Caco-2 (cell line): Measurements from ENCODE around the gene AOC3. TPM values are rescaled to one million over a fixed set of nuclear protein-coding genes. Genes with fewer than 3 reads are reported as not detected.
"Not testable (repeated sequence)": the region's sequence is repeated elsewhere in the genome, so short reads cannot be mapped to it uniquely, and the experiment has no call there.

ENCODE experiments used
- BruUV-seq: library from RNA; stranded (reverse); fragments of 400-500 nt; replicated peaks from 2 replicates; lab custom pipeline; 2021; lab: Mats Ljungman, UMichigan
- CTCF ChIA-PET: fragments of 300-600 bp; sonication (Branson Sonifier 250); formaldehyde crosslinking; loops from one replicate; lab custom pipeline; 2022; ENCODE audit warnings: antibody characterized with exemption; lab: Charles Lee
- POLR2A ChIA-PET: fragments of 300-600 bp; sonication (Branson Sonifier 250); formaldehyde crosslinking; loops from one replicate; lab custom pipeline; 2022; ENCODE audit warnings: antibody characterized with exemption; lab: Charles Lee
- DNase-seq, 2 experiments: peaks; one replicate each; pipeline versions ENCODE4 v3.0.0 to v3.0.0-alpha.2; 2020 to 2022
- H3K27me3 ChIP-seq: replicated peaks from 2 replicates; pipeline ENCODE4 v1.6.0; 2011; ENCODE audit warnings: low read length; ENCODE audit not compliant: control insufficient read depth, insufficient read depth
- H3K36me3 ChIP-seq: 2 replicates; pipeline ENCODE4 v1.5.1; 2011; ENCODE audit warnings: low read length; ENCODE audit not compliant: control insufficient read depth, insufficient read depth
- H3K4me1 ChIP-seq: fragments of 250-450 bp; sonication (Bioruptor Pico); 2 replicates; pipeline ENCODE4 v1.5.1; 2020; ENCODE audit warnings: mild to moderate bottlenecking
- H3K4me3 ChIP-seq: 2 replicates; pipeline ENCODE4 v1.5.1; 2011; ENCODE audit warnings: low read depth, mild to moderate bottlenecking, control low read depth, low read length
- H3K9me3 ChIP-seq: fragments of 250-450 bp; sonication (Bioruptor Pico); 2 replicates; pipeline ENCODE4 v1.5.1; 2020; ENCODE audit warnings: mild to moderate bottlenecking, moderate library complexity
- H3K27ac Mint-ChIP-seq: one replicate; pipeline ENCODE4 v1.8.0; 2022; ENCODE audit warnings: mixed read lengths; ENCODE audit not compliant: unreplicated experiment
- H3K27me3 Mint-ChIP-seq: one replicate; pipeline ENCODE4 v1.8.0; 2022; ENCODE audit warnings: mixed read lengths; ENCODE audit not compliant: insufficient read depth, unreplicated experiment
- H3K36me3 Mint-ChIP-seq: one replicate; pipeline ENCODE4 v1.8.0; 2022; ENCODE audit warnings: mild to moderate bottlenecking, mixed read lengths; ENCODE audit not compliant: insufficient read depth, unreplicated experiment
- H3K4me1 Mint-ChIP-seq: one replicate; pipeline ENCODE4 v1.8.0; 2022; ENCODE audit warnings: low read depth, mixed read lengths; ENCODE audit not compliant: unreplicated experiment
- H3K4me3 Mint-ChIP-seq: one replicate; pipeline ENCODE4 v1.8.0; 2022; ENCODE audit warnings: mild to moderate bottlenecking, moderate library complexity, mixed read lengths; ENCODE audit not compliant: unreplicated experiment
- H3K9me3 Mint-ChIP-seq: one replicate; pipeline ENCODE4 v1.8.0; 2022; ENCODE audit warnings: mixed read lengths; ENCODE audit not compliant: unreplicated experiment
- intact Hi-C: fragments of 100-400 bp; cut with micrococcal nuclease; formaldehyde crosslinking; loops from one replicate; pipeline ENCODE4 v1.10.0; 2022; ENCODE audit not compliant: unreplicated experiment
- total RNA-seq: library from RNA; stranded (reverse); gene quantifications from 2 replicates; pipeline ENCODE4 v1.2.3, GENCODE V29; 2022
- TF ChIP-seq, protein P1 (sequence below), 2 experiments: fragments of 200-600 bp in 1 of 2; IDR thresholded peaks; 1 replicate in 1 of 2; 2 replicates in 1 of 2; pipeline versions ENCODE4 v1.5.1 to v1.8.0; 2011 to 2022; ENCODE audit warnings: antibody characterized with exemption in 1 of 2, control low read depth in 1 of 2, inconsistent platforms in 1 of 2, low read depth in 1 of 2, low read length in 1 of 2, mild to moderate bottlenecking in 1 of 2, moderate library complexity in 1 of 2; ENCODE audit not compliant: insufficient read depth in 1 of 2, severe bottlenecking in 1 of 2, unreplicated experiment in 1 of 2

The AOC3 gene
- total RNA-seq, 1 experiment from 2014 or later, result 0.93 TPM

DNA sequence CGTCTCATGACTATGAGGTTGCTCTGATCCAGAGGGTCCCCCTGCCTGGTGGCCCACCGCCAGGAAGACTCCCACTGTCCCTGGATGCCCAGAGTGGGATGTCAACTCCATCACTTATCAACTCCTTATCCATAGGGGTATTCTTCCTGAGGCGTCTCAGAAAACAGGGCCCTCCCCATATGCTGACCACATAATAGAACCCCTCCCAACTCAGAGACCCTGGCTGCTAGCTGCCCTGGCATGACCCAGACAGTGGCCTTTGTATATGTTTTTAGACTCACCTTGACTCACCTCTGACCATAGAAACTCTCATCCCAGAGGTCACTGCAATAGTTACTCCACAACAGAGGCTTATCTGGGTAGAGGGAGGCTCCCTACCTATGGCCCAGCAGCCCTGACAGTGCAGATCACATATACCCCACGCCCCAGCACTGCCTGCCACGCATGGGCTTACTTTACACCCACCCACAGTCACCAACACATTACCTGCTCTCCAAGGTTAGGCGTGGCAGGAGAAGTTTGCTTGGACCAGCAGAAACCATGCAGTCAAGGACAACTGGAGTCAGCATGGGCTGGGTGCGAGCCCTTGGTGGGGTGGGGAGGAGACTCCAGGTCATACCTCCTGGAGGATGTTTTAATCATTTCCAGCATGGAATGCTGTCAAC, 47.3 kb downstream of the AOC3 start:
- POLR2A ChIA-PET, result no interaction called here
- intact Hi-C loops, result no loop called here
- BruUV-seq, result no TSS peak
- no peaks in the 10 kb centered on the region for H3K36me3 ChIP-seq
- DNase-seq, result no peak
- Mint-ChIP-seq H3K9me3 (no peaks in the 10 kb centered on the region), H3K27ac (no peak overlapping the region), H3K27me3 (peaks cover 4% of the 10 kb centered on the region), H3K4me3 (no peak overlapping the region), H3K4me1 (peaks cover 10% of the 10 kb centered on the region), H3K36me3 (no peaks in the 10 kb centered on the region)
- no peak overlapping the region for H3K4me3 ChIP-seq
- CTCF ChIA-PET, result no interaction called here
- TF ChIP-seq, protein P1, sequence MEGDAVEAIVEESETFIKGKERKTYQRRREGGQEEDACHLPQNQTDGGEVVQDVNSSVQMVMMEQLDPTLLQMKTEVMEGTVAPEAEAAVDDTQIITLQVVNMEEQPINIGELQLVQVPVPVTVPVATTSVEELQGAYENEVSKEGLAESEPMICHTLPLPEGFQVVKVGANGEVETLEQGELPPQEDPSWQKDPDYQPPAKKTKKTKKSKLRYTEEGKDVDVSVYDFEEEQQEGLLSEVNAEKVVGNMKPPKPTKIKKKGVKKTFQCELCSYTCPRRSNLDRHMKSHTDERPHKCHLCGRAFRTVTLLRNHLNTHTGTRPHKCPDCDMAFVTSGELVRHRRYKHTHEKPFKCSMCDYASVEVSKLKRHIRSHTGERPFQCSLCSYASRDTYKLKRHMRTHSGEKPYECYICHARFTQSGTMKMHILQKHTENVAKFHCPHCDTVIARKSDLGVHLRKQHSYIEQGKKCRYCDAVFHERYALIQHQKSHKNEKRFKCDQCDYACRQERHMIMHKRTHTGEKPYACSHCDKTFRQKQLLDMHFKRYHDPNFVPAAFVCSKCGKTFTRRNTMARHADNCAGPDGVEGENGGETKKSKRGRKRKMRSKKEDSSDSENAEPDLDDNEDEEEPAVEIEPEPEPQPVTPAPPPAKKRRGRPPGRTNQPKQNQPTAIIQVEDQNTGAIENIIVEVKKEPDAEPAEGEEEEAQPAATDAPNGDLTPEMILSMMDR (IDR thresholded peaks at IDR 0.05; ENCODE audit: insufficient read depth in 1 of 2, low read depth in 1 of 2, low read length in 1 of 2, severe bottlenecking in 1 of 2, unreplicated experiment in 1 of 2), result no peak
- H3K27me3 ChIP-seq, result no peaks in the 10 kb centered on the region
- no peaks in the 10 kb centered on the region for H3K9me3 ChIP-seq
- H3K4me1 ChIP-seq, result peaks cover 12% of the 10 kb centered on the region; the same call in 1 of the 2 replicates

DNA sequence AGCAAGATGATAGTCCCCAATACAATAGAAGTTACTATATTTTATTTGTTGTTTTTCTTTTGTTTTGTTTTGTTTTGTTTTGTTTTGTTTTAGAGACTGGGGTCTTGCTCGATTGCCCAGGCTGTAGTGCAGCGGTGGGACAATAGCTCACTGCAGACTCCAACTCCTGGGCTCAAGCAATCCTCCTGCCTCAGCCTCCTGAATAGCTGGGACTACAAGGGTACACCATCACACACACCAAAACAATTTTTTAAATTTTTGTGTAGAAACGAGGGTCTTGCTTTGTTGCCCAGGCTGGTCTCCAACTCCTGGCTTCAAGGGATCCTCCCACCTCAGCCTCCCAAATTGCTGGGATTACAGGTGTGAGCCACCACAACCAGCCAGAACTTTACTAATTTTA, 49.0 kb downstream of the AOC3 start:
- DNase-seq, H3K36me3 Mint-ChIP-seq, H3K9me3 ChIP-seq, H3K27me3 ChIP-seq, H3K4me1 ChIP-seq, H3K4me3 ChIP-seq, POLR2A ChIA-PET, H3K36me3 ChIP-seq, CTCF ChIA-PET, intact Hi-C loops, H3K4me1 Mint-ChIP-seq, H3K4me3 Mint-ChIP-seq, H3K27ac Mint-ChIP-seq, H3K9me3 Mint-ChIP-seq, H3K27me3 Mint-ChIP-seq, BruUV-seq: not testable (repeated sequence)

DNA sequence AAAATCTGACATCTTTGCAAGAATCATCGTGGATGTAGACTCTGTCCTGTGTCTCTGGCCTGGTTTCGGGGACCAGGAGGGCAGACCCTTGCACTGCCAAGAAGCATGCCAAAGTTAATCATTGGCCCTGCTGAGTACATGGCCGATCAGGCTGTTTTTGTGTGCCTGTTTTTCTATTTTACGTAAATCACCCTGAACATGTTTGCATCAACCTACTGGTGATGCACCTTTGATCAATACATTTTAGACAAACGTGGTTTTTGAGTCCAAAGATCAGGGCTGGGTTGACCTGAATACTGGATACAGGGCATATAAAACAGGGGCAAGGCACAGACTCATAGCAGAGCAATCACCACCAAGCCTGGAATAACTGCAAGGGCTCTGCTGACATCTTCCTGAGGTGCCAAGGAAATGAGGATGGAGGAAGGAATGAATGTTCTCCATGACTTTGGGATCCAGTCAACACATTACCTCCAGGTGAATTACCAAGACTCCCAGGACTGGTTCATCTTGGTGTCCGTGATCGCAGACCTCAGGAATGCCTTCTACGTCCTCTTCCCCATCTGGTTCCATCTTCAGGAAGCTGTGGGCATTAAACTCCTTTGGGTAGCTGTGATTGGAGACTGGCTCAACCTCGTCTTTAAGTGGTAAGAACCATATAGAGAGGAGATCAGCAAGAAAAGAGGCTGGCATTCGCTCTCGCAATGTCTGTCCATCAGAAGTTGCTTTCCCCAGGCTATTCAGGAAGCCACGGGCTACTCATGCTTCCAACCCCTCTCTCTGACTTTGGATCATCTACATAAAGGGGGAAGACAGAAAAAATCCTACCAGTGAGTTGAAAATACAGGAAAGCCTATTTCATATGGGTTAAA, 49.7 kb downstream of the AOC3 start, which contains the start of gene G6PC1:
Gene G6PC1, plus strand, starts transcription at position 340 of the 872 bp plus-strand sequence. Its CDS starts 78 bp downstream, at position 418.
- Mint-ChIP-seq H3K4me1 (no peaks in the 10 kb centered on the region), H3K9me3 (no peaks in the 10 kb centered on the region), H3K27ac (no peak within 1 kb of the TSS), H3K27me3 (peaks cover 4% of the 10 kb centered on the region), H3K36me3 (no peaks in the 10 kb centered on the region), H3K4me3 (no peak within 1 kb of the TSS)
- Histone ChIP-seq H3K4me1 (no peaks in the 10 kb centered on the region), H3K9me3 (no peaks in the 10 kb centered on the region), H3K36me3 (no peaks in the 10 kb centered on the region), H3K4me3 (no peak within 1 kb of the TSS), H3K27me3 (no peaks in the 10 kb centered on the region)
- TF ChIP-seq, protein P1 (IDR thresholded peaks at IDR 0.05; ENCODE audit: insufficient read depth in 1 of 2, low read depth in 1 of 2, low read length in 1 of 2, severe bottlenecking in 1 of 2, unreplicated experiment in 1 of 2), result no peak
- no peak for DNase-seq
- POLR2A ChIA-PET, result no interaction called here
- CTCF ChIA-PET, result no interaction called here
- BruUV-seq, result no TSS peak
- intact Hi-C loops, result no loop called here
